ENCODE results near the gene THRB.

DNA sequence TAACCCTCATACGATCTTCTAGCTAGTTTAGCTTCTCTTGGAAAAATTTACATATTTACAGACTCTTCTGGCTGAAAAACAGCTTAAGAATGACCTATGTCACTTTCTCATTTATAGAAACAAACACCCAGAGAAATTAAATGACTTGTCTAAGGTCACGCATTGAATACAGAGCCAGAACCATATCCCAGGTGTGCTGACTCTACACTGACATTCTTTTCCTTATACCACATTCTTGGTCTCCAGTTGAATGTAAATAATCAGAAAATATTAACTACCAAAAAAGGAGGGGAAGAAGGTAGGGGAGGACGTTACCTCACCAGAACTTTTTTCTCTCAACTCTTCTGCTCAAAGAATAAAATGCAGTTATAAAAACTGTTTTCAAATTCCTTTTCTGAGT is 95.0 kb downstream of the THRB start:
- TF ChIP-seq, protein P1, sequence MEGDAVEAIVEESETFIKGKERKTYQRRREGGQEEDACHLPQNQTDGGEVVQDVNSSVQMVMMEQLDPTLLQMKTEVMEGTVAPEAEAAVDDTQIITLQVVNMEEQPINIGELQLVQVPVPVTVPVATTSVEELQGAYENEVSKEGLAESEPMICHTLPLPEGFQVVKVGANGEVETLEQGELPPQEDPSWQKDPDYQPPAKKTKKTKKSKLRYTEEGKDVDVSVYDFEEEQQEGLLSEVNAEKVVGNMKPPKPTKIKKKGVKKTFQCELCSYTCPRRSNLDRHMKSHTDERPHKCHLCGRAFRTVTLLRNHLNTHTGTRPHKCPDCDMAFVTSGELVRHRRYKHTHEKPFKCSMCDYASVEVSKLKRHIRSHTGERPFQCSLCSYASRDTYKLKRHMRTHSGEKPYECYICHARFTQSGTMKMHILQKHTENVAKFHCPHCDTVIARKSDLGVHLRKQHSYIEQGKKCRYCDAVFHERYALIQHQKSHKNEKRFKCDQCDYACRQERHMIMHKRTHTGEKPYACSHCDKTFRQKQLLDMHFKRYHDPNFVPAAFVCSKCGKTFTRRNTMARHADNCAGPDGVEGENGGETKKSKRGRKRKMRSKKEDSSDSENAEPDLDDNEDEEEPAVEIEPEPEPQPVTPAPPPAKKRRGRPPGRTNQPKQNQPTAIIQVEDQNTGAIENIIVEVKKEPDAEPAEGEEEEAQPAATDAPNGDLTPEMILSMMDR (IDR thresholded peaks at IDR 0.05), result no peak
- no peak for TF ChIP-seq POLR2A (IDR thresholded peaks at IDR 0.05)
